H1 (cell line): ENCODE data around the gene TRABD2B. TPM values are rescaled to one million over a fixed set of nuclear protein-coding genes. Genes with fewer than 3 reads are reported as not detected.

ENCODE experiments used
- CTCF ChIA-PET: fragments of 300-600 bp; sonication (Branson Sonifier 250); formaldehyde crosslinking; loops from one replicate; lab custom pipeline; 2021; ENCODE audit not compliant: partially characterized antibody; lab: Charles Lee
- POLR2A ChIA-PET: fragments of 300-600 bp; sonication (Branson Sonifier 250); formaldehyde crosslinking; loops from one replicate; lab custom pipeline; 2021; ENCODE audit warnings: inconsistent platforms; ENCODE audit not compliant: partially characterized antibody; lab: Charles Lee
- DNase-seq, 2 experiments: peaks; one replicate each; pipeline versions ENCODE4 v3.0.0 to v3.0.0-alpha.2; 2010 to 2022; ENCODE audit warnings: low spot score in 2 of 2, low read depth in 1 of 2, mixed read lengths in 1 of 2
- FAIRE-seq: peaks from 2 replicates; lab custom pipeline; 2011; peaks lifted over from hg19 to GRCh38; lab: Jason Lieb, UNC
- H2AFZ ChIP-seq: 2 replicates; pipeline ENCODE4 v1.8.1; 2012; ENCODE audit warnings: low read length, inconsistent platforms
- H2AK5ac ChIP-seq: 2 replicates; pipeline ENCODE4 v1.6.1; 2013; ENCODE audit warnings: low read depth, low read length
- H2BK120ac ChIP-seq: replicated peaks from 2 replicates; pipeline ENCODE3; 2013; ENCODE audit warnings: low read depth, low read length, inconsistent platforms
- H2BK12ac ChIP-seq: 2 replicates; pipeline ENCODE4 v1.6.1; 2013; ENCODE audit warnings: low read depth, low read length
- H2BK15ac ChIP-seq: 2 replicates; pipeline ENCODE4 v1.6.1; 2013; ENCODE audit warnings: low read length
- H2BK20ac ChIP-seq: 2 replicates; pipeline ENCODE4 v1.6.1; 2013; ENCODE audit warnings: low read length
- H2BK5ac ChIP-seq: 2 replicates; pipeline ENCODE4 v1.6.1; 2013; ENCODE audit warnings: low read depth, low read length
- H3K14ac ChIP-seq: 2 replicates; pipeline ENCODE4 v1.6.1; 2013; ENCODE audit warnings: inconsistent platforms; ENCODE audit not compliant: insufficient read length
- H3K18ac ChIP-seq: 2 replicates; pipeline ENCODE4 v1.6.1; 2013; ENCODE audit warnings: low read length; ENCODE audit errors: extremely low read depth
- H3K23ac ChIP-seq: 2 replicates; pipeline ENCODE4 v1.6.1; 2013; ENCODE audit warnings: inconsistent platforms; ENCODE audit not compliant: insufficient read length
- H3K23me2 ChIP-seq: 2 replicates; pipeline ENCODE4 v1.6.1; 2013; ENCODE audit warnings: low read depth, low read length
- H3K27ac ChIP-seq: 2 replicates; pipeline ENCODE4 v1.6.1; 2011; ENCODE audit warnings: low read depth, low read length, inconsistent platforms
- H3K27me3 ChIP-seq, 4 experiments: replicated peaks in 1 of 4; 1 replicate in 1 of 4; 2 replicates in 3 of 4; pipeline versions ENCODE4 v1.6.1 to v1.8.1; 2011 to 2013; ENCODE audit warnings: low read length in 3 of 4, mild to moderate bottlenecking in 3 of 4, inconsistent platforms in 2 of 4, mixed read lengths in 2 of 4, moderate library complexity in 1 of 4; ENCODE audit not compliant: control insufficient read depth in 3 of 4, insufficient read depth in 3 of 4; ENCODE audit errors: extremely low read depth in 1 of 4
- H3K36me3 ChIP-seq, 4 experiments: 2 replicates each; pipeline versions ENCODE4 v1.6.1 to v1.8.1; 2011 to 2013; ENCODE audit warnings: mild to moderate bottlenecking in 4 of 4, low read length in 3 of 4, moderate library complexity in 2 of 4, control low read depth in 1 of 4, inconsistent platforms in 1 of 4; ENCODE audit not compliant: insufficient read depth in 4 of 4, control insufficient read depth in 2 of 4
- H3K4ac ChIP-seq: replicated peaks from 2 replicates; pipeline ENCODE3; 2013; ENCODE audit warnings: low read length, low read depth, mixed read lengths, inconsistent platforms; ENCODE audit not compliant: insufficient read length
- H3K4me1 ChIP-seq, 4 experiments: replicated peaks in 1 of 4; 1 replicate in 1 of 4; 2 replicates in 3 of 4; pipeline versions ENCODE4 v1.6.1 to v1.8.1; 2011 to 2013; ENCODE audit warnings: low read length in 3 of 4, inconsistent platforms in 2 of 4, mixed read lengths in 1 of 4; ENCODE audit not compliant: insufficient read depth in 4 of 4, control insufficient read depth in 3 of 4
- H3K4me2 ChIP-seq, 2 experiments: 2 replicates each; pipeline versions ENCODE4 v1.6.1 to v1.8.1; 2011 to 2013; ENCODE audit warnings: low read depth in 2 of 2, low read length in 2 of 2, control low read depth in 1 of 2, inconsistent platforms in 1 of 2, mild to moderate bottlenecking in 1 of 2; ENCODE audit not compliant: insufficient read depth in 1 of 2
- H3K4me3 ChIP-seq, 4 experiments: fragments of 200-600, 300-600 bp in 1 of 4; sonication (generic), shearing (Covaris generic), sonication (Bioruptor Twin) in 1 of 4; 2 replicates each; pipeline versions ENCODE4 v1.5.1 to v1.8.1; 2011 to 2016; ENCODE audit warnings: low read length in 4 of 4, low read depth in 3 of 4, control low read depth in 2 of 4, inconsistent platforms in 2 of 4, mild to moderate bottlenecking in 2 of 4, mixed read lengths in 1 of 4, moderate library complexity in 1 of 4; ENCODE audit not compliant: insufficient read depth in 2 of 4; ENCODE audit errors: extremely low read depth in 1 of 4
- H3K56ac ChIP-seq: replicated peaks from 2 replicates; pipeline ENCODE3; 2013; ENCODE audit warnings: low read depth, mild to moderate bottlenecking, mixed read lengths, low read length, inconsistent platforms; ENCODE audit not compliant: insufficient read length
- H3K79me1 ChIP-seq: 2 replicates; pipeline ENCODE4 v1.6.1; 2013; ENCODE audit warnings: low read depth, low read length, control low read depth
- H3K79me2 ChIP-seq, 2 experiments: 2 replicates each; pipeline versions ENCODE4 v1.6.1 to v1.8.1; 2012 to 2013; ENCODE audit warnings: low read length in 2 of 2, mild to moderate bottlenecking in 2 of 2, inconsistent platforms in 1 of 2; ENCODE audit not compliant: insufficient read depth in 2 of 2, control insufficient read depth in 1 of 2
- H3K9ac ChIP-seq, 4 experiments: replicated peaks in 1 of 4; 1 replicate in 1 of 4; 2 replicates in 3 of 4; pipeline versions ENCODE4 v1.6.1 to v1.8.1; 2011 to 2013; ENCODE audit warnings: low read depth in 3 of 4, low read length in 3 of 4, control low read depth in 2 of 4, mild to moderate bottlenecking in 2 of 4, moderate library complexity in 2 of 4, inconsistent platforms in 1 of 4; ENCODE audit errors: extremely low read depth in 1 of 4
- H3K9me3 ChIP-seq, 2 experiments: 2 replicates each; pipeline versions ENCODE4 v1.6.1 to v1.8.1; 2012 to 2013; ENCODE audit warnings: mild to moderate bottlenecking in 2 of 2, moderate library complexity in 2 of 2, control low read depth in 1 of 2, inconsistent platforms in 1 of 2, low read depth in 1 of 2, low read length in 1 of 2, mixed read lengths in 1 of 2; ENCODE audit not compliant: insufficient read depth in 2 of 2
- H4K20me1 ChIP-seq, 2 experiments: replicated peaks in 1 of 2; 2 replicates each; pipeline versions ENCODE3 to v1.8.1; 2011 to 2013; ENCODE audit warnings: inconsistent platforms in 2 of 2, low read length in 2 of 2, mild to moderate bottlenecking in 1 of 2; ENCODE audit not compliant: insufficient read depth in 2 of 2, control insufficient read depth in 1 of 2
- H4K5ac ChIP-seq: 2 replicates; pipeline ENCODE4 v1.6.1; 2013; ENCODE audit warnings: low read length, low read depth, mixed read lengths, inconsistent platforms; ENCODE audit not compliant: insufficient read length
- H4K8ac ChIP-seq: 2 replicates; pipeline ENCODE4 v1.8.0; 2013; ENCODE audit warnings: mild to moderate bottlenecking, moderate library complexity, low read length, inconsistent platforms; ENCODE audit not compliant: insufficient read depth; ENCODE audit errors: extremely low read depth
- H4K91ac ChIP-seq: replicated peaks from 2 replicates; pipeline ENCODE3; 2013; ENCODE audit warnings: low read length, mixed read lengths, inconsistent platforms; ENCODE audit not compliant: insufficient read length
- BACH1 ChIP-seq: IDR thresholded peaks from 2 replicates; pipeline ENCODE4 v1.6.1; 2012; ENCODE audit warnings: low read length, improper control_type of control experiment
- BCL11A ChIP-seq, 2 experiments: IDR thresholded peaks; one replicate each; pipeline ENCODE4 v1.6.1; 2011; ENCODE audit warnings: low read depth in 2 of 2, low read length in 2 of 2, mild to moderate bottlenecking in 2 of 2
- CEBPB ChIP-seq: IDR thresholded peaks from 2 replicates; pipeline ENCODE4 v1.6.1; 2012; ENCODE audit warnings: low read depth, low read length
- CHD2 ChIP-seq: IDR thresholded peaks from 2 replicates; pipeline ENCODE4 v1.6.1; 2012; ENCODE audit warnings: low read length, improper control_type of control experiment
- CREB1 ChIP-seq: IDR thresholded peaks from 2 replicates; pipeline ENCODE4 v1.6.1; 2012; ENCODE audit warnings: inconsistent platforms
- MAFK ChIP-seq: IDR thresholded peaks from 2 replicates; pipeline ENCODE4 v1.6.1; 2012; ENCODE audit warnings: low read depth, mild to moderate bottlenecking, improper control_type of control experiment, low read length
- NRF1 ChIP-seq: IDR thresholded peaks from 2 replicates; pipeline ENCODE4 v1.6.1; 2011; ENCODE audit warnings: mild to moderate bottlenecking, low read depth, low read length, improper control_type of control experiment
- PHF8 ChIP-seq: fragments of 200-600 bp; sonication (generic); conservative IDR thresholded peaks from 2 replicates; pipeline ENCODE4 v1.7.1; 2012; ENCODE audit warnings: low read depth, mild to moderate bottlenecking, inconsistent platforms, low read length, moderate library complexity
- RXRA ChIP-seq: IDR thresholded peaks from 2 replicates; pipeline ENCODE4 v1.6.1; 2011; ENCODE audit warnings: low read depth, mild to moderate bottlenecking, low read length, moderate library complexity; ENCODE audit not compliant: insufficient read depth
- TEAD4 ChIP-seq: IDR thresholded peaks from 2 replicates; pipeline ENCODE4 v1.6.1; 2012; ENCODE audit warnings: low read depth, low read length, inconsistent platforms, mixed read lengths
- WGBS, 2 experiments: shearing (Covaris generic) in 1 of 2; methylation state at CpG; one replicate each; pipeline versions ENCODE4 v1.1.6 to v1.1.7; 2013 to 2015; ENCODE audit warnings: low lambda C conversion rate in 2 of 2, mixed read lengths in 2 of 2, inconsistent platforms in 1 of 2, low coverage in 1 of 2, missing lambda C conversion rate in 1 of 2; ENCODE audit not compliant: insufficient replicate concordance in 2 of 2, insufficient coverage in 1 of 2, insufficient read length in 1 of 2; ENCODE audit errors: extremely low coverage in 1 of 2, missing lambda C conversion rate in 1 of 2; 5-methylcytosine and 5-hydroxymethylcytosine counted together
- polyA plus RNA-seq, 7 experiments: library from polyadenylated mRNA; depleted of rRNA in 3 of 7; stranded (reverse) in 5 of 7; unstranded in 2 of 7; fragments of >200 nt in 5 of 7; fragments of 200-250 nt in 2 of 7; gene quantifications; 1 replicate in 5 of 7; 2 replicates in 1 of 7; 4 replicates in 1 of 7; pipeline versions ENCODE4 v1.2.1 to v1.2.3, GENCODE V29; 2011 to 2013; ENCODE audit warnings: missing spikeins in 2 of 7, mixed read lengths in 2 of 7
- total RNA-seq: library from RNA; stranded (reverse); fragmentation: NEBNext Ultra II Directional; extraction: Animal tissue kit (Norgen Biotek cat#: 25700); gene quantifications from 2 replicates; pipeline ENCODE4 v1.2.1, GENCODE V29; 2021
- TF ChIP-seq, protein P1 (sequence below): IDR thresholded peaks from 2 replicates; pipeline ENCODE4 v1.6.1; 2011; ENCODE audit warnings: low read length, improper control_type of control experiment
- TF ChIP-seq, protein P2 (sequence below): IDR thresholded peaks from 2 replicates; pipeline ENCODE4 v1.6.1; 2011; ENCODE audit warnings: low read depth, mild to moderate bottlenecking, low read length; ENCODE audit not compliant: insufficient read depth

The TRABD2B gene
- total and polyA plus RNA-seq, 2 of the 8 experiments (the other 6 are each of a cell fraction or from before 2014, with no cell fraction given) = 0.95 to 3.4 TPM

DNA sequence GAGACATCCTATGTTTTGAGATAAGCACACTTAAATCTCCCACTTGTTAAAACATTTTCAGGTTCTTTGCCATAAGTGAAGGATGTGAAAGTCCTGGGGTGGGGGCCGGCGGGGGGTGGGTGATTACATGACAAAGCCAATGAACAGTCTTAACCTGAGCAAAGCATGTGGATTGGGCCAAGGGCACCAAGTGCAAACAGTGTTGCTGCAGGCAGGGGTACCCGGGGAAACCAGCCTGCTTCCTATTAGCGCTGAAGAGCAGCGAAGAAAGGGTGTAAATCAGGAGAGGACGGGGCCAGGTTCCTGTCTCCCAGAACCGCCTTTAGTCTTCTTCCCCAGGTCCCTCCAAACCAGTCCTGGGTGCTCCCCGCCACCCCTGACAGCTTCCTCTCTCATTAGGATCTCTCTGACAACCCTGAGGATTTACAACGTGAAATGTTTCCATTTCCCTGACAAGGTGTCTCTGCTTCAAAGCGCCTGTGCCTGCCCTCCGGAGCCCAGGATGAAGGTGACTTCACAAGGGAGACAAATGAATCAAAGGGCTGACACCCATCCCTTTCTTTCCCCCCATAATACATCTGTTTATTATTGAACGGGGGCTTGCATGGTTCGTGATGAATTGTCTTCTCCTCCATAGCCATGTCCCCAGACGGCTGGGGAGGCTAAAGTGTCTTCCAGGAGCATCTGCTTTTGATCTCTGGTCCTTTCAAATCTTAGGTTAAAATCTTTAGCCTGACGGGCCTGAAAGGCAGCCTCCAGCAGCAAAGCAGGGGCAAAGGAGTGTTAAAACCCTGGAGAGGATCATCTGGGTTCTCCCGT, 109.5 kb downstream of the TRABD2B start:
- no peak for TF ChIP-seq MAFK
- TF ChIP-seq RXRA = no peak
- no peak for TF ChIP-seq TEAD4
- TF ChIP-seq CREB1 = no peak
- TF ChIP-seq NRF1 = no peak
- TF ChIP-seq, protein P1, sequence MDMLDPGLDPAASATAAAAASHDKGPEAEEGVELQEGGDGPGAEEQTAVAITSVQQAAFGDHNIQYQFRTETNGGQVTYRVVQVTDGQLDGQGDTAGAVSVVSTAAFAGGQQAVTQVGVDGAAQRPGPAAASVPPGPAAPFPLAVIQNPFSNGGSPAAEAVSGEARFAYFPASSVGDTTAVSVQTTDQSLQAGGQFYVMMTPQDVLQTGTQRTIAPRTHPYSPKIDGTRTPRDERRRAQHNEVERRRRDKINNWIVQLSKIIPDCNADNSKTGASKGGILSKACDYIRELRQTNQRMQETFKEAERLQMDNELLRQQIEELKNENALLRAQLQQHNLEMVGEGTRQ = no peak
- TF ChIP-seq BACH1 = no peak
- no peak for TF ChIP-seq PHF8
- no peak for TF ChIP-seq CEBPB
- TF ChIP-seq BCL11A (IDR thresholded peaks at IDR 0.05; ENCODE audit: low read depth in 2 of 2, low read length in 2 of 2) = no peak
- TF ChIP-seq CHD2 = no peak
- TF ChIP-seq, protein P2, sequence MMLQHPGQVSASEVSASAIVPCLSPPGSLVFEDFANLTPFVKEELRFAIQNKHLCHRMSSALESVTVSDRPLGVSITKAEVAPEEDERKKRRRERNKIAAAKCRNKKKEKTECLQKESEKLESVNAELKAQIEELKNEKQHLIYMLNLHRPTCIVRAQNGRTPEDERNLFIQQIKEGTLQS = no peak
- Histone ChIP-seq H3K9ac (no peak overlapping the region), H3K27ac (no peak overlapping the region), H3K27me3 (no peaks in the 10 kb centered on the region), H2AK5ac (no peak overlapping the region), H3K23me2 (no peaks in the 10 kb centered on the region; the same call in 1 of the 2 replicates), H3K4ac (no peak overlapping the region), H4K20me1 (peaks cover 0 to 2% of the 10 kb centered on the region in 2 experiments), H3K4me2 (no peak overlapping the region), H3K18ac (no peak overlapping the region), H4K8ac (no peak overlapping the region), H3K23ac (no peak overlapping the region), H3K4me3 (no peak overlapping the region), H2BK12ac (no peak overlapping the region), H2BK20ac (no peak overlapping the region), H3K56ac (no peak overlapping the region), H3K79me1 (no peaks in the 10 kb centered on the region), H3K79me2 (no peaks in the 10 kb centered on the region), H4K5ac (no peak overlapping the region), H2BK15ac (no peak overlapping the region), H2BK5ac (no peak overlapping the region), H4K91ac (no peak overlapping the region), H3K4me1 (no peaks in the 10 kb centered on the region), H3K9me3 (no peaks in the 10 kb centered on the region), H2BK120ac (no peak overlapping the region), H2AFZ (no peak overlapping the region), H3K14ac (no peak overlapping the region), H3K36me3 (no peaks in the 10 kb centered on the region)
- DNase-seq (no peak), FAIRE-seq (no peak)
- ChIA-PET CTCF (interaction anchor here (0.6 kb wide), 1 partner anchor 93 kb away, joined by 4 read pairs; no protein-coding TSS in a partner anchor), POLR2A (no interaction called here)
- 78% methylated on average over 16 of the region's 16 CpGs; no CpG with 5 or more reads in 1 of the 2 experiments for WGBS, 2 experiments
